Endometrial microvascular endothelial cells (primary cell): ENCODE measurements around the gene UNC79. TPM values are rescaled to one million over a fixed set of nuclear protein-coding genes. Genes with fewer than 3 reads are reported as not detected.

Experiments
- in situ Hi-C: cut with HindIII; loops from 2 replicates; pipeline ENCODE4 v1.10.0; 2017; ENCODE audit warnings: low sequenced_read_pairs, low pct_unique_long_range_greater_than_20kb; ENCODE audit errors: inconsistent ontology term
- total RNA-seq: library from RNA; depleted of rRNA; stranded (reverse); fragments of >200 nt; gene quantifications from one replicate; pipeline ENCODE4 v1.2.3, GENCODE V29; 2015; ENCODE audit errors: inconsistent ontology term

Gene UNC79
- total RNA-seq, 1 donor from 2014 or later: not detected

GRCh38 chr14:93733631-93734030 lies 302.9 kb downstream of the UNC79 start:
- in situ Hi-C loops: no loop called here

GRCh38 chr14:93734086-93734822 lies 303.5 kb downstream of the UNC79 start:
- in situ Hi-C loops: no loop called here

GRCh38 chr14:93735206-93735605 lies 304.5 kb downstream of the UNC79 start:
- in situ Hi-C loops: no loop called here

GRCh38 chr14:93736378-93737014 lies 305.8 kb downstream of the UNC79 start:
- in situ Hi-C loops: no loop called here

- in situ Hi-C loops: no loop called here
Observed at GRCh38 chr14:93737634-93738033, 306.9 kb downstream of the UNC79 start.

GRCh38 chr14:93741556-93742230 lies 311.0 kb downstream of the UNC79 start:
- in situ Hi-C loops: no loop called here

GRCh38 chr14:93742761-93743160 lies 312.0 kb downstream of the UNC79 start:
- in situ Hi-C loops: no loop called here

- in situ Hi-C loops: no loop called here
Observed at GRCh38 chr14:93743270-93744060, 312.7 kb downstream of the UNC79 start.

- in situ Hi-C loops: no loop called here
Observed at GRCh38 chr14:93744176-93744575, 313.4 kb downstream of the UNC79 start.

- in situ Hi-C loops: no loop called here
Observed at GRCh38 chr14:93744876-93745275, 314.1 kb downstream of the UNC79 start.

- in situ Hi-C loops: no loop called here
Observed at GRCh38 chr14:93745603-93746273, 315.0 kb downstream of the UNC79 start.

- in situ Hi-C loops: no loop called here
Observed at GRCh38 chr14:93747102-93747501, 316.4 kb downstream of the UNC79 start.

GRCh38 chr14:93747560-93747959 lies 316.8 kb downstream of the UNC79 start:
- in situ Hi-C loops: no loop called here

GRCh38 chr14:93748208-93749075 lies 317.7 kb downstream of the UNC79 start:
- in situ Hi-C loops: no loop called here

GRCh38 chr14:93749076-93749420 lies 318.3 kb downstream of the UNC79 start:
- in situ Hi-C loops: no loop called here

GRCh38 chr14:93751946-93752655 lies 321.4 kb downstream of the UNC79 start:
- in situ Hi-C loops: no loop called here

- in situ Hi-C loops: no loop called here
Observed at GRCh38 chr14:93752980-93753561, 322.3 kb downstream of the UNC79 start.
